ENCODE data around the gene SNAPC2.
"Not testable (repeated sequence)": the region's sequence is repeated elsewhere in the genome, so short reads cannot be mapped to it uniquely, and the experiment has no call there.

SNAPC2 gene

GRCh38 chr19:7923295-7924191 is 3.4 kb downstream of the SNAPC2 start:
- DNase-seq = no peak

DNA sequence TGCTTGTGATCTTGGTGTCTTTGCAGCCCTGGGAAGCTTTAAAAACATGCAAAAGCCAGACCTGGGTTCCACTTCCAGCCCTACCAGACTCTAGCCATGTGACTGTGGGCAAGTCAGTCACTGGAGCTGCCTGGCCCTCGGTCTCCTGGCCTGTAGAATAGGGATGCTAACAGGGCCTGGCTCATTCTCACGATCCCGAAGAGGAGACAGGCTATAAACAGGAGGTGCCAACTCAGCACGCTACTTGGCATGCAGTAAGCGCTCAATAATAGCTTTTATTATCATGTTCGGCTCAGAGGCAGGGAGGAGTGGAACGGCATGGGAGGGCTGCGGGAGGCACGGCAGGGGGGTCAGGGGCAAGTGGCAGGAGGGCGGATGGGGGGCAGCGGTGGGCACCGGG is 4.1 kb downstream of the SNAPC2 start:
- no peak for DNase-seq

DNA sequence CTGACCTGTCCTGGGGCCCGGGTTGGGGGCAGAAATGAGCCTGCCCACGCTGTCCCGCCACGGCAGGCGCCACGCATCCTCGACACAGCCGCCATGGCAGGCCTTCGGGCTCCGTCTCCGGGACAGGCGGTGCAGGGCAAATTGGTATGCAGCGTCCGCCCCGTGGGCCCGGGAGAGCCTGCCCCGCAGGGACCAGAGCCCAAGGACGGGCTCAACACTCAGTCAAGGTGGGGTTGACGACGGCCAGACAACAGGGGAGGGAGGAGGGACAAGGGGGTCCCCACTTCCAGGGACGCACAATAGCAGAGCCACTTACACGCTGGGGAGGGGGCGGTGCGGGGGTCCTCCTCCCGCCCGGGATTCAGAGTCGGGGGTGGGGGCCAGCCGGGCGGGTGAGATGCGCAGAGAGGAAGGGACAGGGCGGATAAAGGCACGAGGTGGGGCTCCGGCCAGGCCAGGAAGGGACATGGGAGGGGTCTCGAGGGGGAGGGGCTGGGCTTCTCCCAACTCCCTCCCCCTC is 4.6 kb downstream of the SNAPC2 start:
- no peak for DNase-seq

- DNase-seq = peak; percentile 73
These were observed 5.2 kb downstream of the SNAPC2 start for GRCh38 chr19:7925171-7925851.

- DNase-seq = peak; percentile 55
These were observed 6.0 kb downstream of the SNAPC2 start, which contains the start of gene CTXN1 for GRCh38 chr19:7926021-7926726. TSS of gene CTXN1 (minus strand) at chr19:7926135. CDS start at chr19:7925538, 597 bp downstream.

DNA sequence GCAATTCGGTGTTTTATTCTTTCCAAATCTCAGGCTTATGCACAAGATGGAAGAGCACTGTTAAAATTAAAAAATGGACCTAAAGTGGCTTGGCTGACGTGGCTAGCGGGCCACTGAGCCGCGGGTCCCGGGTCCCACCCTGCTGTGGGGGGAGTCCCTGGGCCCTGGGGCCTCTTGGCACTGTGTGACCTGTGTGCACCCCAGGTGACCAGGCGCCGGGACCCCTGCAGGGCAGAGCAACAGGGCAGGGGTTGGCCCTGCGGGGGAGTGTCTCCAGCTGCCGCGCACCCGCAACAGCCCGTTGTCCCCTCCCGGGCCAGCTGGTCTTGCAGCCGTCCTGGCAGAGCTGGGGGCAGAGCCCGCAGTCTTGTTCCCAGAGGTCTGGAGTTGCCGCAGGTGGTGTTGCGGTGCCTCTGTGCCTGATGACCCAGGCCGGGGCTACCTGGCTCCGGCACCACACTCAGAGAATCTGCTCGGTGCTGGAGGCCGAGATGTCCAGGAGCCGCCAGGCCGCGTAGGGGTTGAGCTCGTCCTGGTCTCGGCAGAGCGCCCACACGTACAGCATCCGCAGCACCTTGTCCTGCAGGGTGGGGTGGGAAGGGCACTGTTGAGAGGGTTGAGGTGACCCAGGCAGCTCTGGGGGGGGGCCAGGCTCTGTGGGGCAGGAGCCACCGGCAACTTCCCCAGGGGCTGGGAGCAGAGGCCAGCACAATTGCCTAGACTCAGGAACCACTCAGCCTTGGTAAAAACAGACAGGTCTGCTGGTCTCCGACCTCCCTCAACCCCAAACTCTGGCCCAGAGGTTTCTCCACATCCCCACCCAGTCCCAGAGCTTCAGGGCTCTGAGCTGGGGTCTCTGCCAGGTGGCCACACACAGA is 6.8 kb downstream of the SNAPC2 start:
- DNase-seq = no peak

GRCh38 chr19:7927605-7928333 is 7.6 kb downstream of the SNAPC2 start:
- no peak for DNase-seq

DNA sequence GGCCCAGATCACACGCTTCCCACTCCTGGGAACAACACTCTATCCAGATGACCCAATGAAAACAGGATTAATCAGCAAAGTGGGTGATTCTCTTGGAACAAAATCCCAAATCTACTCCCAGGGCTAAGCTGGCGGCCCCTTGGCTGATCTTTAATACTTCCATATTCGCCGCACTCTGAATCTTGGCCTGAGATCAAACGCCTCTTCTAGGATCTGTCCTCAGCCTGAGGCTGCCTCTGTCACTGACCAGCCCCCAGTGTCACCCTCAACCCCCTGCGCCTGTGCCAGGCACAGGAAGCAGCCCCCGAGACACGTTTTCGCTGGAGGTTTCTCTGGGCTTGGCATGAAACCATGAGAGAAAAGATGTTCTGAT is 8.2 kb downstream of the SNAPC2 start:
- DNase-seq = no peak

DNA sequence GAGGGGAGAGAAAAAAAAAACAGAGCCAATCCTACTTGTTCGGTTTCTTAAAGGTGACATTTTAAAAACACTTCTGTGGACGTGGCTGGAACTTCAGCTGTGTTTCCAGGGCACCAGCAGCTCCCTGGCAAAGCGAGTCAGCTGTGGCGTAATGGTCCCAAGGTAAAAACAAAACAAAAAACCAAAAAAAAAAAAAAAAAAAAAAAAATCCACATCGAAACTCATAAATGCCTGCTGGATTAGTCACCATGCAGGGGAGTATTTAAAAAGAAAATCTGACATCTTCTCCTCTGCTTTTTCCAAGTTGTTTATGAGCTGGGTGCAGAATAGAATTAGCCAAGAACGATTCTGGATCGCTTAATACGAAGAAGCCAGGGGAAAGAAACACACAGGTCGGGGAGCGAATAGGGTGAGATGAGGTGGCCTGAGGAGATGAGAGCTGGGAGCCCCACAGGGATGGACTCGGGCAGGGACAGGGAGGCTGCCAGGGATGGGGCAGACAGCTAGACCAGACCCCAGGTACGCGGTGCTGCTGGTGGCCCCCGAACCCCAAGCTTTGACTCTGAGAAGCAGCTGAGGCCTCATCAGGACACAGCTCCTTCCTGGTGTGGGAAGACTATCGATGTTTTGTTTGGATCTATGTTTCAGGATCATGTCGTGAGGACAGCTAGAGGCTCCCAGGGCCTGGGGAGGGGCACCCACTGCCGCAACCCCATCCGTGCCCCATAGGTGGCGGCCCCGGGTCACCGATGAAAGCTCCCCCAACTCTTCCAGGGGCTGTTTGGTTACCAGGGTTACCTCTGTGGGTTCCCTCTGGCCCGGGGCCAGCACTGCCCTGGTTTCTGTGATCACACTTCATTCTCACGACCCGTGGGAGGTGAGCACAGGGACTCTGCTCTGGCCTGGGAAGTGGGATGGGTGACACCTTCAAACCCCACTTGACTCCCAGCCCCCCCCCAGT is 8.9 kb downstream of the SNAPC2 start:
- peak; percentile 85 for DNase-seq

DNA sequence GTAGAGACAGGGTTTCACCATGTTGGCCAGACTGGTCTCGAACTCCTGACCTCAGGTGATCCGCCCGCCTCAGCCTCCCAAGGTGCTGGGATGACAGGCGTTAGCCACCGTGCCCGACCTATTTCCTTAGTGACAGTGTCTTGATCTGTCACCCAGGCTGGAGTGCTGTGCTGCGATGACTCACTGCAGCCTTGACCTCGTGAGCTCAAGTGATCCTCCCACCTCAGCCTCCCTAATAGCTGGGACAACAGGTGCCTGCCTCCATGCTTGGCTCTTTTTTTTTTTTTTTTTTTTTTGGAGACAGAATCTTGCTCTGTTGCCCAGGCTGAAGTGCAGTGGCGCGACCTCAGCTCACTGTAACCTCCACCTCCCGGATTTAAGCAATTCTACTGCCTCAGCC is 9.9 kb downstream of the SNAPC2 start:
- not testable (repeated sequence) for DNase-seq

DNA sequence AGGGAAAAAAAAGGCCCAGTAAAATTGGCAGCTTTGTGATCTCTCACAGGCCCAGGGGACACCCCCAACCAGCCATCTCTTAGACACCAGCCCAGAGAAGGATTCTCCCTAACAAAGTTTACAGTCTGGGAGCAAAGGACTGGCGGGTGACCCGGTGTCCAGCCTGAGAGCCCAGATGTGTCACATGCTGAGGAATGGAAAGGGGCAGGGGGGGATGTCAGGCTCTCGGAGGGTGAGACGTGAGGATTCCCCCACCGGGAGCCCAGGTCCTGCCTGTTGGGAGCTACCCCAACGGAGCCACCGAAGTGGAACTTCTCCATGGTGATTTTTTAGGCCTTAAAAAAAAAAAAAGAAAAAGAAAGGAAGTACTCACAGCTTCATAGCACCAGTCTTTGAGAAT is 10.6 kb downstream of the SNAPC2 start:
- DNase-seq = no peak

GRCh38 chr19:7931221-7932061 is 11.3 kb downstream of the SNAPC2 start:
- DNase-seq = no peak

DNA sequence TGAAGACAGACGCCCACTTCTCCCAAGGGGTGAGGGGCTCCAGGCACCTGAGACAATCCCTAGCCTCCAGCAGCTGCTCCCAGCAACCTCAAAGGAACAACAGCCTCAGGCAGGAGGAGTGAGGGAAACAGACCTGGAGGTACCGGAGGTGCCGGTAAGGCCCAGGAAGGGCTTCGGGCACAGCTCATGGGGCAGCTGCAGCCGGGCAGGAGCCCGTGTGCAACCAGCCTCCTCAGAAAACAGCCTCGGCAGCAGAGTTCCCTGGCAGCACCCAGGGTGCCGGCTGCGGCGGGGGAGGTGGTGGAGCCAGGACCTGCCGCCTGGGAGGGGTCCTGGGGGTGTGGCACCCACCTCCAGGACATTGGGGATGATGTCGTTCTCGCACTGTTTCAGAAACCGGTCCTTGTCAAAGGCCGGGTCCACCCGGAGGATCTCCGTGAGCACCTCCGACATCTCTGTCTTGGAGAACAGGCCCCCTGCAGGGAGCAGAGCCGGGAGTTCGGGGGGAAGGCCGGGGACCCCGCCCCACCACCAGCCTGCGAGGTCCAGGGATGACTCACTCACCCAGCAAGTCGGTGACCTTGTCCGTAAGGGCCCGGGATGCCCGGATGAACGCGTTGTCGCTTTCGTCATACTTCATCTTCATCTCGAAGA is 12.3 kb downstream of the SNAPC2 start:
- DNase-seq = no peak

DNA sequence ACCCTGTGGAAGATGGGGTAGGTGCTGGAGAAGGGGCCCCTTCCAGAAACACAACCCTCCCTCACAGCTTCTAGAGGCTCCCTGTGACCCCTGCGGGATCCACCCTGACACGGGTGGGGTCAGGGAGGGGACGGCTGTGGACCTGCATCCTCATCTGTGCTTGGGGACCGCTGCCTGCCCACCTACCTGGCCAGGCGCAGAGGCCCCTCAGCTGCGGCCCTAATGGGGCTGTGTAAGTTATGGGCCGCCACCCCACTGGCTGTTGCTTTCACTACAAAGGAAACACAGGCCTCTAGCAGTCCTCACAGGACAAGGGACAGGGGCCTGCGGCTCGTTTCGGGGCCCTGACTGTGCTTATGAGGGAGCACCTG is 12.8 kb downstream of the SNAPC2 start:
- DNase-seq = no peak

DNA sequence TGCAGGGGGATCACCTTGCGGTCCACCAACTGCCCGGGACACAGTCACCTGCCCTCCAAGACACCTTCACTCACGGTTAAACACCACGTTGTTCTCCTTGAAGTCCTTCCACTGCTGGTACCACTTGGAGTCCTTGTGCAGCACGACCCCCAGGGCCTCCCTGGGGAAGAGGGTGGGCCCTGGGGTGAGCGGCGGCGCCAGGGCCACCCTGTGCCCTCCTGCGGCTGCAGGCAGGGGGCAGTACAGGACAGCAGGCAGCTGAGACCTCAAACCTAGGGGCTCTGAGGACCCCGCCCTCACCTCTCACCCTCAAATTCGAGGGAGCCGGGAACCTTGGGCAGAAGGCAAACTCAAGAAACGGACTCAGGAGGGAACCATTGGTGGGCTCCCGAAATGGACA is 13.3 kb downstream of the SNAPC2 start:
- no peak for DNase-seq

GRCh38 chr19:7933828-7934725 is 13.9 kb downstream of the SNAPC2 start:
- no peak for DNase-seq

DNA sequence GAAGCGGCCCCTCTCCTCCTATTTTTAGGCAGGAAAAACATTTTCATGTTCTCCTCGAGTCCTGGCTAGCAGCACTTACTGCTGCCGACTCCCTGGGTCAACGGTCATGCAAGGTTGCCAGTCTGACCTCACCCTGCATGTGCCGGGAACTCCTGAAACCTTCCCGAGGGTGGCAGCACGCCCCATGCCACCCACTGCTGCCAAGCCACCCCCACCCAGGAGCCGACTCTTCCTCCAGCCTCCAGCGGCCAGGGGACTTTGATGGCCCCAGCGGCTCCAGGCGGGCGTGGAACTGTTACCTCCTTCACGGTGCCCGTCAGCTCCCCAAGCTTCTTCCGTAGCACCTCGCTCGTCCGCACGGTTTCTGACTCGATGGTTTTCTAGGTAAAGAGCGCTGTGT is 14.6 kb downstream of the SNAPC2 start:
- no peak for DNase-seq

DNA sequence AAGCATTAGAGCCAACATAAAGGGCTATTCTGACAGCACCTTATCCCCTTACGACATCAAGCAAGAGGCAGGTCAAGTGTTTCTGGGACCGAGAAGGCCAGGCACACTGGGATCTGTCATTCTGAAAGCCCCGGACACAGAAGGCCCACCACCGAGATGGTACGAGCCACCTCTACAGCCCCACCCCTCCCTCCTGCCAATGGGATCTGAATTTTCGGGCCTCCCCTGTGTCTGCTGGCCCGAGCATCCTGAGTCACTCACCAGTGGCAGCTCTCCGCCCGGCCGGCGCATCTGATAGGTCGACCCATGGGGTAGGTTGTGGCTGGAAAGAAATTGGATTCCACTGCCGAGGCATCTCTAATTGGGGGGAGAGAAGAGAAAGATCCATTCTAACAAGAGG is 20.7 kb downstream of the SNAPC2 start:
- no peak for DNase-seq
